NB4 (cell line): Measurements from ENCODE around the gene OLA1.

Experiments
- DNase-seq: peaks from one replicate; pipeline ENCODE4 v3.0.0; 2010; ENCODE audit warnings: low read depth
- H3K4me3 ChIP-seq: one replicate; pipeline ENCODE4 v1.5.1; 2011; ENCODE audit warnings: mild to moderate bottlenecking, low read depth, low read length, moderate library complexity
- MYC ChIP-seq: IDR thresholded peaks from 2 replicates; pipeline ENCODE4 v1.6.1; 2011; ENCODE audit warnings: low read depth, low read length
- POLR2A ChIP-seq: IDR thresholded peaks from 2 replicates; pipeline ENCODE4 v1.6.1; 2011; ENCODE audit warnings: mild to moderate bottlenecking; ENCODE audit not compliant: insufficient read length; ENCODE audit errors: extremely low read depth
- TF ChIP-seq, protein P1 (sequence below): IDR thresholded peaks from one replicate; pipeline ENCODE4 v1.5.1; 2012; ENCODE audit warnings: low read depth, low read length
- TF ChIP-seq, protein P2 (sequence below): IDR thresholded peaks from 2 replicates; pipeline ENCODE4 v1.6.1; 2011; ENCODE audit warnings: low read depth, low read length

OLA1 gene

GRCh38 chr2:174184504-174184903 is 63.8 kb downstream of the OLA1 start:
- no peak for DNase-seq
- TF ChIP-seq MYC, result no peak
- TF ChIP-seq POLR2A, result no peak
- TF ChIP-seq, protein P1, sequence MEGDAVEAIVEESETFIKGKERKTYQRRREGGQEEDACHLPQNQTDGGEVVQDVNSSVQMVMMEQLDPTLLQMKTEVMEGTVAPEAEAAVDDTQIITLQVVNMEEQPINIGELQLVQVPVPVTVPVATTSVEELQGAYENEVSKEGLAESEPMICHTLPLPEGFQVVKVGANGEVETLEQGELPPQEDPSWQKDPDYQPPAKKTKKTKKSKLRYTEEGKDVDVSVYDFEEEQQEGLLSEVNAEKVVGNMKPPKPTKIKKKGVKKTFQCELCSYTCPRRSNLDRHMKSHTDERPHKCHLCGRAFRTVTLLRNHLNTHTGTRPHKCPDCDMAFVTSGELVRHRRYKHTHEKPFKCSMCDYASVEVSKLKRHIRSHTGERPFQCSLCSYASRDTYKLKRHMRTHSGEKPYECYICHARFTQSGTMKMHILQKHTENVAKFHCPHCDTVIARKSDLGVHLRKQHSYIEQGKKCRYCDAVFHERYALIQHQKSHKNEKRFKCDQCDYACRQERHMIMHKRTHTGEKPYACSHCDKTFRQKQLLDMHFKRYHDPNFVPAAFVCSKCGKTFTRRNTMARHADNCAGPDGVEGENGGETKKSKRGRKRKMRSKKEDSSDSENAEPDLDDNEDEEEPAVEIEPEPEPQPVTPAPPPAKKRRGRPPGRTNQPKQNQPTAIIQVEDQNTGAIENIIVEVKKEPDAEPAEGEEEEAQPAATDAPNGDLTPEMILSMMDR, result no peak
- TF ChIP-seq, protein P2, sequence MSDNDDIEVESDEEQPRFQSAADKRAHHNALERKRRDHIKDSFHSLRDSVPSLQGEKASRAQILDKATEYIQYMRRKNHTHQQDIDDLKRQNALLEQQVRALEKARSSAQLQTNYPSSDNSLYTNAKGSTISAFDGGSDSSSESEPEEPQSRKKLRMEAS, result no peak
- H3K4me3 ChIP-seq, result no peak overlapping the region

DNA sequence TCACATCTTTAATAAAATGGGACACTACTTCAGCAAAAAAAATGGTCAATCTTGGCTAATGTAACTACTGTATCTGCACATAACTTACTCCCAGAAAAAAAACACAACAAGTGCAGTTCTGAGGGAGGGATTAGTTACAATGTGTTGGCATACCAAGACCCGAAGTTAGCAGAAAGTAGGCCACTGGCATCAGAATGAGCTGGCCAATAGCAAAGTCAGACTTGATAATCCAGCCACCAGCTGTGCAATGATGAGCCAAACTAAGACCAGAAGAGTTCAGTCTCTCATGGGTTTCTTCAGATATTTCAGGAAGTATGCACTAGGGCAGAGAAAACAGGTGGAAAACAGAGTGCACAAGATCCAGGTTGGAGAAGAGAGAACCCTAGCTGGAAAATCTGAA is 65.3 kb downstream of the OLA1 start:
- TF ChIP-seq POLR2A, result no peak
- TF ChIP-seq, protein P2, result no peak
- H3K4me3 ChIP-seq, result no peak overlapping the region
- no peak for DNase-seq

DNA sequence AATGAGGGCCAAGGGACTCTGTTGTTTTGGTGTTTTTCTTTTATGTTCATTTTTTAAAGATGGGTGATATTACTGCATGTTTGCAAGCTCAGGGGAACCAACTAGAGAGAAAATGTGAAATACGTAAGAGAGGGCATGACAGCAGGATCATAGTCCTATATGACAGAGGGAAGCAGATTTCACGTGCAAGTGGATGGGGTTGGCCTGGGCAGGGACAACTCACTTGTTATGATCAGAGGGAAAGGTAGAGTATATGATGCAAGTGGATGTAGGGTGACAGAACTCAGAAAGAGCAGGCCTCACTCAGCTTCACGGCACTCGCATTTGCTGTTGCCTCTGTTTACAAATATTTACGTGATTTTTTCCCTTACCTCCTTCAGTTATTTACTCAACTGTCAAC is 67.0 kb downstream of the OLA1 start:
- TF ChIP-seq POLR2A (no peak), MYC (no peak)
- TF ChIP-seq, protein P2, result no peak
- TF ChIP-seq, protein P1, result no peak
- no peak for DNase-seq
- no peak overlapping the region for H3K4me3 ChIP-seq

GRCh38 chr2:174180726-174181236 is 67.6 kb downstream of the OLA1 start:
- no peak overlapping the region for H3K4me3 ChIP-seq
- DNase-seq, result no peak
- TF ChIP-seq, protein P1, result no peak
- no peak for TF ChIP-seq POLR2A
- TF ChIP-seq MYC, result no peak
- TF ChIP-seq, protein P2, result no peak

- H3K4me3 ChIP-seq, result no peak overlapping the region
- peak; percentile 29 for DNase-seq
- TF ChIP-seq, protein P1, result no peak
- no peak for TF ChIP-seq MYC
- TF ChIP-seq, protein P2, result no peak
Measured at GRCh38 chr2:174180165-174180724, 68.1 kb downstream of the OLA1 start.

GRCh38 chr2:174177316-174177890 is 70.9 kb downstream of the OLA1 start:
- H3K4me3 ChIP-seq, result no peak overlapping the region
- TF ChIP-seq MYC, result no peak
- DNase-seq, result no peak
